GM12892 (cell line): ENCODE data around the gene PISD.

Experiments used
- POLR2A ChIP-seq: IDR thresholded peaks from 2 replicates; pipeline ENCODE4 v1.6.1; 2011; ENCODE audit warnings: low read depth, low read length, control low read depth
- POLR2AphosphoS5 ChIP-seq: IDR thresholded peaks from 2 replicates; pipeline ENCODE4 v1.6.1; 2011; ENCODE audit warnings: low read depth, low read length, control low read depth

- TF ChIP-seq POLR2A (no peak), POLR2AphosphoS5 (no peak)
Observed at GRCh38 chr22:31602259-31602952, 59.6 kb downstream of the PISD start.
